ENCODE results near the gene CCNO. TPM values are rescaled to one million over a fixed set of nuclear protein-coding genes. Genes with fewer than 3 reads are reported as not detected.

Gene CCNO
- total and polyA plus RNA-seq, 2 donors (not counting 3 experiments of a cell fraction or from before 2014, with no cell fraction given), result 0.37 to 0.58 TPM

DNA sequence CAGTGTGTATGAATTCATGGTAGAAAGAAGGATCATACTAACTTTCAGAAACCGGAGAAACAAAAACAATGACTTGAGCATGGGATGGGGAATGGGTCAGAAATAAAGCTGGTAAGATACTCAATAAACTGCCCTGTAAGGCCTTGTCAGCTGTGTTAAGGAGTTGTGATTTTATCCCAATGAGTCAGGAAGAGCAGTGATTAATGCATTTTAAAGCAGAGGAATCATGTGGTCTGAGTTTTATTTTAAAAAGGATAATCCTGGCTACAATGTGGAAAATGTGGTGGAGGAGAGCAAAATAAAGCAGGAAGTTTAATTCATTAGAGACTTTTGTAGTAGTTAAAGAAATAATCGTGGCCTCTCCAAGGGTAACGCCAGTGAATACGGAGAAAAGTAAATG is 45.4 kb upstream of the CCNO start:
- no peaks in the 10 kb centered on the region for H3K9me3 ChIP-seq (replicated peaks; ENCODE audit: control insufficient read depth, insufficient read depth, low read length)
- TF ChIP-seq GATA2 (IDR thresholded peaks at IDR 0.05; ENCODE audit: insufficient read depth, insufficient read length, low read depth, low read length) (no peak), POLR2A (IDR thresholded peaks at IDR 0.05; ENCODE audit: low read depth, low read length) (no peak), MYC (IDR thresholded peaks at IDR 0.05; ENCODE audit: low read depth, low read length) (no peak), CTCF (IDR thresholded peaks at IDR 0.05; ENCODE audit: extremely low read depth in 1 of 2, insufficient read depth in 1 of 2, low read depth in 1 of 2, low read length in 2 of 2) (no peak), EZH2 (IDR thresholded peaks at IDR 0.05; ENCODE audit: borderline replicate concordance, low read depth, low read length, severe bottlenecking) (no peak), FOS (IDR thresholded peaks at IDR 0.05; ENCODE audit: borderline replicate concordance, insufficient read depth, low read length) (no peak), POLR2AphosphoS5 (IDR thresholded peaks at IDR 0.05; ENCODE audit: insufficient read depth, low read depth, low read length) (no peak), MAX (IDR thresholded peaks at IDR 0.05; ENCODE audit: insufficient read depth, insufficient read length) (no peak), JUN (IDR thresholded peaks at IDR 0.05; ENCODE audit: borderline replicate concordance, insufficient read depth, insufficient read length, low read depth) (no peak)
- H3K9ac ChIP-seq (replicated peaks; ENCODE audit: extremely low read depth, insufficient read depth, low read length), result no peak overlapping the region
- ChIA-PET POLR2A (no interaction called here), CTCF (no interaction called here)
- H4K20me1 ChIP-seq (replicated peaks; ENCODE audit: control insufficient read depth, extremely low read depth, insufficient read depth, low read length), result no peaks in the 10 kb centered on the region
- H3K4me2 ChIP-seq (ENCODE audit: insufficient read depth, low read length), result no peak overlapping the region
- dilution Hi-C loops (cut with MboI; ENCODE audit: extremely low pct_ligation_motif_present, low sequenced_read_pairs) (no loop called here), intact Hi-C loops (cut with micrococcal nuclease) (loop anchor here (2.0 kb wide), 1 partner anchor 106 kb away; the partner anchor contains the start of gene CDC20B)
- no peak for FAIRE-seq
- no peaks in the 10 kb centered on the region for H3K79me2 ChIP-seq (ENCODE audit: control insufficient read depth, insufficient read depth, low read length)
- no peaks in the 10 kb centered on the region for H3K4me1 ChIP-seq (ENCODE audit: control insufficient read depth, extremely low read depth, insufficient read depth, low read length)
- no peaks in the 10 kb centered on the region for H3K27me3 ChIP-seq (ENCODE audit: control insufficient read depth in 2 of 2, insufficient read depth in 2 of 2, low read length in 2 of 2)
- peaks cover 18 to 30% of the 10 kb centered on the region in 2 experiments for H3K36me3 ChIP-seq (ENCODE audit: control insufficient read depth in 2 of 2, extremely low read depth in 1 of 2, insufficient read depth in 2 of 2, low read length in 2 of 2)
- no peak overlapping the region for H3K4me3 ChIP-seq (replicated peaks in 1 of 3; ENCODE audit: insufficient read depth in 1 of 3, low read depth in 1 of 3, low read length in 3 of 3)
- BruUV-seq (replicated peaks), result no TSS peak
- DNase-seq (ENCODE audit: low read depth, low spot score), result no peak
- H3K27ac ChIP-seq (ENCODE audit: insufficient read depth, low read depth, low read length), result no peak overlapping the region
- H2AFZ ChIP-seq (ENCODE audit: low read depth, low read length), result no peak overlapping the region
- no peaks in the 10 kb centered on the region for H3K9me1 ChIP-seq (replicated peaks; ENCODE audit: control insufficient read depth, extremely low read depth, insufficient read depth, low read length)

Data from endothelial cell of umbilical vein (primary cell).